K562 (cell line): ENCODE measurements around the gene DOK1. TPM values are rescaled to one million over a fixed set of nuclear protein-coding genes. Genes with fewer than 3 reads are reported as not detected.

ENCODE experiments used
- EP400 ChIP-seq: fragments of 450-650 bp; IDR thresholded peaks from 2 replicates; pipeline ENCODE4 v1.6.1; 2017; ENCODE audit warnings: antibody characterized with exemption, mild to moderate bottlenecking, moderate library complexity
- FOXJ3 ChIP-seq: sonication (generic); formaldehyde crosslinking; IDR thresholded peaks from 2 replicates; pipeline ENCODE4 v1.4.0; 2020; ENCODE audit warnings: mild to moderate bottlenecking, missing genetic modification reagents
- HNRNPLL ChIP-seq: fragments of 200-400 bp; formaldehyde crosslinking; IDR thresholded peaks from 2 replicates; pipeline ENCODE4 v1.6.1; 2017; ENCODE audit warnings: low read length, low read depth, mild to moderate bottlenecking; ENCODE audit not compliant: poor library complexity, severe bottlenecking
- KHSRP ChIP-seq: fragments of 450-650 bp; IDR thresholded peaks from 2 replicates; pipeline ENCODE4 v1.6.1; 2017
- MAFF ChIP-seq: IDR thresholded peaks from 2 replicates; pipeline ENCODE4 v1.6.1; 2012; ENCODE audit warnings: low read length, improper control_type of control experiment
- NFIC ChIP-seq: fragments of 450-650 bp; IDR thresholded peaks from 2 replicates; pipeline ENCODE4 v1.6.1; 2017; ENCODE audit warnings: mild to moderate bottlenecking, inconsistent platforms
- NFRKB ChIP-seq: fragments of 450-650 bp; IDR thresholded peaks from 2 replicates; pipeline ENCODE4 v1.6.1; 2016; ENCODE audit warnings: low read depth
- RBBP5 ChIP-seq: fragments of 200-600 bp; sonication (generic); IDR thresholded peaks from 2 replicates; pipeline ENCODE4 v1.6.1; 2012; ENCODE audit warnings: borderline replicate concordance, mild to moderate bottlenecking, low read length, control low read depth, inconsistent platforms; ENCODE audit not compliant: insufficient read depth, poor library complexity, severe bottlenecking
- SREBF2 ChIP-seq: sonication (generic); formaldehyde crosslinking; IDR thresholded peaks from 2 replicates; pipeline ENCODE4 v1.4.0; 2020; ENCODE audit warnings: mild to moderate bottlenecking, missing genetic modification reagents
- TAF7 ChIP-seq: fragments of 450-650 bp; IDR thresholded peaks from 2 replicates; pipeline ENCODE4 v1.6.1; 2016; ENCODE audit warnings: missing genetic modification characterization, missing compliant biosample characterization
- TBL1XR1 ChIP-seq, 2 experiments: IDR thresholded peaks; 2 replicates each; pipeline ENCODE4 v1.6.1; 2012; ENCODE audit warnings: improper control_type of control experiment in 2 of 2, low read length in 2 of 2, mild to moderate bottlenecking in 1 of 2
- ZNF184 ChIP-seq: sonication (generic); formaldehyde crosslinking; IDR thresholded peaks from 2 replicates; pipeline ENCODE4 v1.5.0; 2020; ENCODE audit warnings: missing genetic modification reagents
- ZSCAN32 ChIP-seq: fragments of 450-650 bp; formaldehyde crosslinking; IDR thresholded peaks from 2 replicates; pipeline ENCODE4 v1.4.0; 2020; ENCODE audit warnings: mild to moderate bottlenecking, moderate library complexity
- polyA plus RNA-seq, 8 experiments: library from polyadenylated mRNA; depleted of rRNA in 4 of 8; stranded (reverse) in 5 of 8; unstranded in 3 of 8; fragments of >200 nt; fragmentation: Nextera tagmentation in 2 of 8; fragmentation: Illumina TruSeq in 1 of 8; extraction: Ambion mirVana in 2 of 8; extraction: Trizol in 1 of 8; gene quantifications; 2 replicates each; pipeline versions ENCODE4 v1.2.1 to v1.2.3, GENCODE V29; 2011 to 2014; ENCODE audit warnings: inconsistent platforms in 1 of 8, missing spikeins in 1 of 8
- total RNA-seq, 7 experiments: library from RNA; depleted of rRNA in 6 of 7; stranded (reverse); fragments of >200 nt in 6 of 7; fragmentation: Illumina TruSeq in 2 of 7; extraction: Trizol in 2 of 7; gene quantifications; 2 replicates each; pipeline versions ENCODE4 v1.2.1 to v1.2.3, GENCODE V29; 2011 to 2021; ENCODE audit warnings: low replicate concordance in 1 of 7
- TF ChIP-seq, protein P1 (sequence below), 2 experiments: fragments of 250-450 bp in 1 of 2; fragments of 450-650 bp in 1 of 2; sonication (Bioruptor Pico) in 1 of 2; IDR thresholded peaks; 2 replicates each; pipeline versions ENCODE4 v1.6.1 to v1.8.0; 2016 to 2021; ENCODE audit warnings: mild to moderate bottlenecking in 2 of 2, moderate library complexity in 2 of 2, missing compliant biosample characterization in 1 of 2, missing genetic modification characterization in 1 of 2
- TF ChIP-seq, protein P2 (sequence below): fragments of 450-650 bp; IDR thresholded peaks from 2 replicates; pipeline ENCODE4 v1.6.1; 2018; ENCODE audit warnings: mild to moderate bottlenecking, low read depth; ENCODE audit not compliant: partially characterized antibody
- TF ChIP-seq, protein P3 (sequence below), 2 experiments: IDR thresholded peaks; 2 replicates each; pipeline ENCODE4 v1.6.1; 2012; ENCODE audit warnings: improper control_type of control experiment in 2 of 2, low read depth in 2 of 2, low read length in 2 of 2, borderline replicate concordance in 1 of 2
- TF ChIP-seq, protein P4 (sequence below): sonication (generic); formaldehyde crosslinking; IDR thresholded peaks from 2 replicates; pipeline ENCODE4 v1.8.0; 2022; ENCODE audit warnings: missing genetic modification reagents, mild to moderate bottlenecking, moderate library complexity, borderline replicate concordance

The DOK1 gene
- total and polyA plus RNA-seq, 9 of the 15 experiments (the other 6 are each of a cell fraction or from before 2014, with no cell fraction given) = 0.59 to 36.4 (median 16.1) TPM

DNA sequence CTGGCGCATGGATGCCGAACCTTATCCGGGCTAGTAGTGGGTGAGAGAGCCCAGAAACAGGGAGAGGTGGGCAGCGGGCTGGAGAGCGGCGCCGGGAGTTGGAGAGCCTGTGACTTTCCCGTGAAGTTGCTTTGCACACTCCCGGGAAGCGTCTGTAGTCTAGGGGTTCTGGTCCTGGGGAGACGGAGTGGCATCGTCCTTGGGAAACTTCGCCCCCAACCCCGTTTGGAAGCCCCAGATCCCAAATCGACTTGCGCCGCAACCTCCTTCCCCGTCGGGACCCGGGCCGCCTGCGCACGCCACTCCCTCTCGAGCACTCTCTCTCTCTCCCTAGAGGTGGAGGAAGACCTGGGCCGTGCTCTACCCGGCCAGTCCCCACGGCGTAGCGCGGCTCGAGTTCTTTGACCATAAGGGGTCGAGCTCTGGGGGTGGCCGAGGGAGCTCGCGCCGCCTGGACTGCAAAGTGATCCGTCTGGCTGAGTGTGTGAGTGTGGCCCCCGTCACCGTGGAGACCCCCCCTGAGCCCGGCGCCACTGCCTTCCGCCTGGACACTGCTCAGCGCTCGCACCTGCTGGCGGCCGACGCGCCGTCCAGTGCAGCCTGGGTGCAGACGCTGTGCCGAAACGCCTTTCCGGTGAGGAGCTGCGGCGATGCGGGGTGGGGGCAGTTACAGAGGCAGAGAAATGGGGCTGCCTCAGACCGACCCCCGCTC is 456 bp downstream of the DOK1 start (continued):
- TF ChIP-seq ZNF184 (no peak), TAF7 (no peak), EP400 (peak; percentile 53), FOXJ3 (CRISPR knock-in tag) (no peak), ZSCAN32 (CRISPR knock-in tag) (no peak), TBL1XR1 (IDR thresholded peaks at IDR 0.05; ENCODE audit: low read length in 2 of 2) (no peak), HNRNPLL (peak; percentile 57), RBBP5 (peak; percentile 43), NFIC (peak; percentile 15; the same call in 1 of the 2 replicates), MAFF (no peak), NFRKB (0 out of 2 replicates have a peak, but pooled peaks have one; percentile 49), KHSRP (no peak), SREBF2 (no peak)
- TF ChIP-seq, protein P1, sequence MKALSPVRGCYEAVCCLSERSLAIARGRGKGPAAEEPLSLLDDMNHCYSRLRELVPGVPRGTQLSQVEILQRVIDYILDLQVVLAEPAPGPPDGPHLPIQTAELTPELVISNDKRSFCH (CRISPR knock-in tag; IDR thresholded peaks at IDR 0.05) = no peak
- TF ChIP-seq, protein P1 (tag; IDR thresholded peaks at IDR 0.05) = no peak
- TF ChIP-seq, protein P2, sequence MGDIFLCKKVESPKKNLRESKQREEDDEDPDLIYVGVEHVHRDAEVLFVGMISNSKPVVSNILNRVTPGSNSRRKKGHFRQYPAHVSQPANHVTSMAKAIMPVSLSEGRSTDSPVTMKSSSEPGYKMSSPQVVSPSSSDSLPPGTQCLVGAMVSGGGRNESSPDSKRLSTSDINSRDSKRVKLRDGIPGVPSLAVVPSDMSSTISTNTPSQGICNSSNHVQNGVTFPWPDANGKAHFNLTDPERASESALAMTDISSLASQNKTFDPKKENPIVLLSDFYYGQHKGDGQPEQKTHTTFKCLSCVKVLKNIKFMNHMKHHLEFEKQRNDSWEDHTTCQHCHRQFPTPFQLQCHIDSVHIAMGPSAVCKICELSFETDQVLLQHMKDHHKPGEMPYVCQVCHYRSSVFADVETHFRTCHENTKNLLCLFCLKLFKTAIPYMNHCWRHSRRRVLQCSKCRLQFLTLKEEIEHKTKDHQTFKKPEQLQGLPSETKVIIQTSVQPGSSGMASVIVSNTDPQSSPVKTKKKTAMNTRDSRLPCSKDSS = no peak
- TF ChIP-seq, protein P3, sequence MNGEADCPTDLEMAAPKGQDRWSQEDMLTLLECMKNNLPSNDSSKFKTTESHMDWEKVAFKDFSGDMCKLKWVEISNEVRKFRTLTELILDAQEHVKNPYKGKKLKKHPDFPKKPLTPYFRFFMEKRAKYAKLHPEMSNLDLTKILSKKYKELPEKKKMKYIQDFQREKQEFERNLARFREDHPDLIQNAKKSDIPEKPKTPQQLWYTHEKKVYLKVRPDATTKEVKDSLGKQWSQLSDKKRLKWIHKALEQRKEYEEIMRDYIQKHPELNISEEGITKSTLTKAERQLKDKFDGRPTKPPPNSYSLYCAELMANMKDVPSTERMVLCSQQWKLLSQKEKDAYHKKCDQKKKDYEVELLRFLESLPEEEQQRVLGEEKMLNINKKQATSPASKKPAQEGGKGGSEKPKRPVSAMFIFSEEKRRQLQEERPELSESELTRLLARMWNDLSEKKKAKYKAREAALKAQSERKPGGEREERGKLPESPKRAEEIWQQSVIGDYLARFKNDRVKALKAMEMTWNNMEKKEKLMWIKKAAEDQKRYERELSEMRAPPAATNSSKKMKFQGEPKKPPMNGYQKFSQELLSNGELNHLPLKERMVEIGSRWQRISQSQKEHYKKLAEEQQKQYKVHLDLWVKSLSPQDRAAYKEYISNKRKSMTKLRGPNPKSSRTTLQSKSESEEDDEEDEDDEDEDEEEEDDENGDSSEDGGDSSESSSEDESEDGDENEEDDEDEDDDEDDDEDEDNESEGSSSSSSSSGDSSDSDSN (IDR thresholded peaks at IDR 0.05; ENCODE audit: borderline replicate concordance in 1 of 2, low read depth in 2 of 2, low read length in 2 of 2) = peak; percentile 68 to 80; a peak in 2 of 4 replicates
- TF ChIP-seq, protein P4, sequence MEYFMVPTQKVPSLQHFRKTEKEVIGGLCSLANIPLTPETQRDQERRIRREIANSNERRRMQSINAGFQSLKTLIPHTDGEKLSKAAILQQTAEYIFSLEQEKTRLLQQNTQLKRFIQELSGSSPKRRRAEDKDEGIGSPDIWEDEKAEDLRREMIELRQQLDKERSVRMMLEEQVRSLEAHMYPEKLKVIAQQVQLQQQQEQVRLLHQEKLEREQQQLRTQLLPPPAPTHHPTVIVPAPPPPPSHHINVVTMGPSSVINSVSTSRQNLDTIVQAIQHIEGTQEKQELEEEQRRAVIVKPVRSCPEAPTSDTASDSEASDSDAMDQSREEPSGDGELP (CRISPR knock-in tag) = peak; percentile 42; the same call in 1 of the 2 replicates
